C4-2B (cell line): ENCODE measurements around the gene C14orf93.

Experiments
- H3K27ac ChIP-seq: fragments of 450-650 bp; 2 replicates; pipeline ENCODE4 v1.5.1; 2017
- ZFX ChIP-seq: fragments of 450-650 bp; IDR thresholded peaks from 2 replicates; pipeline ENCODE4 v1.6.1; 2017
- TF ChIP-seq, protein P1 (sequence below): fragments of 450-650 bp; conservative IDR thresholded peaks from 2 replicates; pipeline ENCODE4 v1.5.1; 2017; ENCODE audit warnings: mild to moderate bottlenecking

C14orf93 gene

DNA sequence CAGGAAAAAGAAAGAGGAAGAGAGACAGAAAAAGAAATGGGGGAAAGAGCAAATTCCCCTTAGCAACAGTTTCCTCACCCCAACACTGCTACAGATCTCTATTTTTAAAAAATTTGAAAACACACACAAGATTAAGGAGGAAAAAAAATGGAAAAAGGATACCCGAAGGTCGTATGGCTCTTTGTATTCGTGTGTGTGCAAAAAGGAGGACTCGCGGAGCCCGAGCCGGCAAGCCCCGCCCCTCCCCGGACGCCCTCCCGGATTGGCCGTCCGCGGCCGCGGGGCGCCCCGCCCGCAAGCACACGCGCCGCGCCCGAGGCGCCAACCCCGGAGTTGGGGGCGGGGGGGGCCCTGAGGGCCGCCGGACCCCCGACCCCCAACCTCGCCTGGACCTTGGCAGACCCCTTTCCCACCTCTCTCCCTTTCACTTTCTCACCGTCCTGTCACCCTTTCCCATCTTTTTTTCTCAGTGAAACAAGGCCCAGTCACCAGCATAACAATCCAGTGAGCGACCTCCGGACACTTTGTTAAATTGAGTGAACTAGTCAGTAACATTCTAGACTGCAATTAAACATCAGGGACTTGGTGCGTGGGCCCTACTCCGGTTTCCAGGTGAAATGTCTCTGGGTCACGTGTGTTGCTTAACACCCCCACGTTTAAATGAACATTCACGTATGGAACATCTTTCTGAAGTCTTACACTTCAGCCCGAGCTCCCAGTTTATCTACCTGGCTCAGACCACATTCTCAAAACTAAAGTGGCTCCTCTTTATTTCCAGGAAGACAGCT lies at the start of gene C14orf93:
C14orf93 (minus strand) TSS at position 205 of the 788 bp plus-strand sequence. CDS start 11,120 bp downstream, outside the sequence.
- H3K27ac ChIP-seq: peak within 1 kb of the TSS; percentile 79
- TF ChIP-seq, protein P1, sequence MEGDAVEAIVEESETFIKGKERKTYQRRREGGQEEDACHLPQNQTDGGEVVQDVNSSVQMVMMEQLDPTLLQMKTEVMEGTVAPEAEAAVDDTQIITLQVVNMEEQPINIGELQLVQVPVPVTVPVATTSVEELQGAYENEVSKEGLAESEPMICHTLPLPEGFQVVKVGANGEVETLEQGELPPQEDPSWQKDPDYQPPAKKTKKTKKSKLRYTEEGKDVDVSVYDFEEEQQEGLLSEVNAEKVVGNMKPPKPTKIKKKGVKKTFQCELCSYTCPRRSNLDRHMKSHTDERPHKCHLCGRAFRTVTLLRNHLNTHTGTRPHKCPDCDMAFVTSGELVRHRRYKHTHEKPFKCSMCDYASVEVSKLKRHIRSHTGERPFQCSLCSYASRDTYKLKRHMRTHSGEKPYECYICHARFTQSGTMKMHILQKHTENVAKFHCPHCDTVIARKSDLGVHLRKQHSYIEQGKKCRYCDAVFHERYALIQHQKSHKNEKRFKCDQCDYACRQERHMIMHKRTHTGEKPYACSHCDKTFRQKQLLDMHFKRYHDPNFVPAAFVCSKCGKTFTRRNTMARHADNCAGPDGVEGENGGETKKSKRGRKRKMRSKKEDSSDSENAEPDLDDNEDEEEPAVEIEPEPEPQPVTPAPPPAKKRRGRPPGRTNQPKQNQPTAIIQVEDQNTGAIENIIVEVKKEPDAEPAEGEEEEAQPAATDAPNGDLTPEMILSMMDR: no peak
- peak; percentile 19; the same call in 1 of the 2 replicates for TF ChIP-seq ZFX

DNA sequence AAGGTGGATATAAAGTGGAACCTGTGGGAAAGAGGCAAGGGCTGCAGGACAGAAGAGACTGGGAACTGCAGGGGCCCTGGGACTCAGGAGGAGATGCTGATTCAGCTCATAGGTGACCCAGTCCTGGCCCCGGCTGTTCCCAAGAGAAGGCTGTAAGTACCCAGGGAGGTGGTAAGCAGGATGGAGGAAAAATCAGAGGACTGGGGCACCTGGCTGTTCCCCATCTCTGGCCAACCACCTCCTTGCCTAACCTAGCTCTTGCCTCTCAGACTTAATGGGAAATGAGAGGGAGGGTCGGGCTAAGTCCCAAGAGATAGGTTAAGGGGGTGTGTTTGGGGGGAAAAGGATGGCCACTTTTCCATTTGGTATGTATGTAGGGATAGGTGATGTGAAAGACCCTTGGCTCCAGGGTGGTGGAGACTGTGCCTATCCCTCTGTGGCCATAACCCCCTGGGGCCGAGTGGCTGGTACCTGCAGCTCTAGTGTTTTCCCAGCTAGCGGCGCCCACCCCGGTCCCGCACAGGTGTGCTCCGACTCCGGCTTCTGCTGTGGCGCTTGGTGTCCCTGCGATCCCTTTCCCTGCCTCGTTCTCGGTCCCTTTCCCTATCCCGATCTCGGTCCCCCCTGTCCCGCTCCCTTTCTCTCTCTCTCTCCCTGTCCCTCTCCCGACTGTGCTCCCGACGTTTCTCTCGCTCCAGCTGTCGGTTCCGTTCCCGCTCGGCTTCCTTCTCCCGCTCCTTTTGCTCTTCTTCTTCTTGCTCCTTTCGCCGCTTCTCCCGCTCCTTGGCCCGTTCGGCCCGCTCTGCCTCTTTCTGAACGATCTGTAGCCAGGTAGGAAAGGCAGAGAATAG lies 48.9 kb upstream of the C14orf93 start:
- no peak overlapping the region for H3K27ac ChIP-seq
- TF ChIP-seq, protein P1: no peak
- no peak for TF ChIP-seq ZFX

DNA sequence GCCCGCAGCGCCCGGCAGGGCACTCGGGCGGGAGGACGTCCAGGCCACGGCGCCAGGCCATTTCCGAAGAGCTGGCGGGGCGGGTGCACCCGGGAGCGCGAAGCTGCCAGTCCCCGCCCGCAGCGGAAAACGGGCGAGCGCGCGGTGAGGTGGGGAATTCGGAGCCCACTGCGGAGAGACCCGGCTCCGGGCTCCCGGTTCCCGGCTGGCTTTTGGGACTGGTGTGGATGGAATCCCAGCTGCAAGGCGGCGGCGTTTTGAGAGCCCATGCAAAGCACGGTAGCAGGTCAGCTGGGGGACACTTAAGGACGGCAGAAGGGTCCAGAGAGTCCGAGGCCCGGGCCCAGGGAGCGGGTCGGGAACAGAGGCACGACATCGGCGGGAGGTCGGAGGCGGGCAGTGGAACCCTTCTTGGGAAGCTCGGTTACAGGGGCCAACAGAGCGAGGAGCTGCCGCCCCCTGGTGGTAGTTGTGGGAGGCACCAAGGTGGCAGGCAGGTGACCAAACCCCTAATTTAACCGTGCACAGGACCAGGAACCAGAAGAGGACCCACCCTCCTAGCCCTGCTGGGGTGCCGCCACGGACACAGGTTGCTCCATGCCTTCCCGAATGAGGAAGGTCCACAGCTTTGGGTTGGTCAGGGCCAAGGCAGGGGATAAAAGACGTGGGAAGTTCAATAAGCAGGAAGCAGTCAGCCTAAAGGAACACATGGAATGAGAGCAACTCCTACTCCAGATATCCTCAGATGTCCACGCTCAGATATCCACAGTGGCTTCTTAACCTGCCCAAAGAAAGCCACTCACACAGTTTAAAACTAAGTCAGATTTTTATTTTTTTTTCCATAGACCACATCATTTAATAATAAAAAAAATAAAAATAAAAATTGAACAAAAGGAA lies 48.1 kb upstream of the C14orf93 start:
- peak overlapping the region; percentile 73 for H3K27ac ChIP-seq
- TF ChIP-seq, protein P1: peak; percentile 93
- TF ChIP-seq ZFX: no peak

DNA sequence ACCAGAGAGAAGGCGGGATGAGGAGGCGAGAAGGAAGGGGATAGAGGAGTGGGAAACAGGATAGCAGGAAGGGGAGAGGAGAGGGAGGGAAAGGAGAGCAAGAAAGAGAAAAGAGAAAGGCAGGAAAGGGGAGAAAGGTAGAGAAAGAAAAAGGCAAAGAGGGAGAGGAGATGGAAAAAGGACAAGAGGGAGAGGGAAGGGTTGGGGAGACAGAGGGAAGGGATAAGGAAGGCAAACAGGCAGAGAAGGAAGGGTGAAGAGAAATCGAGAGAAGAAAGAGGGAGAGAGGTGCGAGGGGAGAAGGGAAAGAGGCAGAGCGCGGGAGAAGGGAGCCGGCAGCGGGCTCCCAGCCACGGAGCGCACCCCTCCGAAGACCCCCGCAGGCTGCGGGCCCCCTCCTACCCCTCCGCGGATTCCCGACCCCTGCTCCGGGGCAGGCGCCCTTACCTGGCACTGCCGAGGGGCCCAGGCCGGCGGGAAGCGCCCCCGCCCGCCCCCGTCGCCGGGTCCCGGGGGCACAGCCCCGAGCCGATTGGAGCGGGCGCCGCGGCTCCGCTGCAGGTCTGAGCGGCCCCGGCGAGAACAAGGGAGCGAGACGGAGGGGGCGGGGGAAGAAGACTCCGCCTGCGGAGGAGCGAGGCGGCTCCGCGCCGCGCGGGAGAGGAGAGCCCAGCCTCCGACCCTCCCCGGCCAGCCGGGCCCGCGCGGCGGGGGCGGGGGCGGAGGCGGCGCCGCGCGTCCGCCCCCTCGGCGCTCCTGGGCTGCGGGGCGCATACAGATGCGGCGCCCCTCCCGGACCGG lies 47.2 kb upstream of the C14orf93 start, which contains the start of gene CDH24:
CDH24 (minus strand) TSS at position 565 of the 801 bp plus-strand sequence. CDS start 1,787 bp downstream, outside the sequence.
- TF ChIP-seq, protein P1: no peak
- TF ChIP-seq ZFX: no peak

DNA sequence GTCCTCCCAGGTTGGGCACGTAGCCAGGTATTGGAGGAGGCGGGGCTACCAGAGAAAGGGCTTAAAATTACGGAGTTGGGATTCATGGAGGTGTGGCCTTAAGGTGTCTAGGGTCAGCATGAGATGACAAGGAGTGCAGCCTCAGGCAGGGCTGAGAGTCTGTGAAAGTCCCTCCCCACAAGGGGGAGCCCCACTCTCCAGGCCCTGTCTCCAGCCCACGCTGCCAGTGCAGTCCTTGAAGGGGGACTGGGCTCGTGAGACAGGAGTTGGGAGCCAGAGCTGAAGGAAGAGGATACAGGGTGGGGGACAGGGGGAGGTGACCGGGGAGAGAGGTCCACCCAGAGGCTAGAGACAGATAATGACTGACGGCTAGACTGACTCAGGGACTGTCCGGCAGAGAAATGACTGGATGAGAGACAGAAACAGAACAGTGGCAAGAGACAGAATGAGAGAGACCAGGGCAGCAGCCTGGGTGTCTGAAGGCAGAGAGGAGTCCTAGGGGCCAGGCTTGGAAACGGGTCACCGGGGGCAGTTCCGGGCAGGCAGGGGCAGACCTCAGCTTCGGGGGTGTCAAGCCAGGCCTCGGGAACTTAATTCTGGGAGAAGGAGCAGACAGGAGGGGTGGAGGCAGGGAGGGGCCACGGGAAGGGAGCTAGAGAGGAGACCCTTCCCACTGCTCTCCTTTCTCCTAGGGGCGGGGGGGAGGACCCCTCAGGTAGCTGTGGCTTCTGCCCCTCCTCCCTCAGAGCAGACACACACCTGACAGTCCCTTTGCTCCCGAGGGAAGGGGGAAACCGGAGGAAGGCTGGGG lies 46.4 kb upstream of the C14orf93 start:
- no peak for TF ChIP-seq ZFX
- TF ChIP-seq, protein P1: peak; percentile 87
- peak overlapping the region; percentile 73 for H3K27ac ChIP-seq

More for the DNA sequence above, 47.2 kb upstream of the C14orf93 start, which contains the start of gene CDH24:
- H3K27ac ChIP-seq: peak within 1 kb of the TSS; percentile 73
